OCI-LY7 (cell line): ENCODE measurements around the gene SLC39A3. TPM values are rescaled to one million over a fixed set of nuclear protein-coding genes. Genes with fewer than 3 reads are reported as not detected.

Experiments
- BruUV-seq: library from RNA; stranded (reverse); fragments of 400-500 nt; replicated peaks from 2 replicates; lab custom pipeline; 2021; lab: Mats Ljungman, UMichigan
- CTCF ChIA-PET: fragments of 300-600 bp; sonication (Branson Sonifier 250); formaldehyde crosslinking; loops from one replicate; lab custom pipeline; 2022; ENCODE audit warnings: antibody characterized with exemption; ENCODE audit not compliant: unreplicated experiment; lab: Charles Lee
- POLR2A ChIA-PET: fragments of 300-600 bp; sonication (Branson Sonifier 250); formaldehyde crosslinking; loops from one replicate; lab custom pipeline; 2022; ENCODE audit warnings: antibody characterized with exemption; lab: Charles Lee
- DNase-seq: peaks from one replicate; pipeline ENCODE4 v3.0.0-alpha.2; 2015; ENCODE audit warnings: low spot score
- H2AFZ ChIP-seq: fragments of 200-600 bp; sonication (generic), shearing (Covaris generic); 2 replicates; pipeline ENCODE4 v1.6.1; 2014; ENCODE audit warnings: mild to moderate bottlenecking, antibody characterized with exemption, low read length, moderate library complexity
- H3K27ac ChIP-seq: fragments of 200-600 bp; sonication (generic); 2 replicates; pipeline ENCODE4 v1.5.1; 2014; ENCODE audit warnings: mixed run types, low read depth, mild to moderate bottlenecking, moderate library complexity, low read length, inconsistent platforms; ENCODE audit not compliant: poor library complexity, severe bottlenecking
- H3K36me3 ChIP-seq: fragments of 200-600 bp; sonication (generic); 2 replicates; pipeline ENCODE4 v1.6.1; 2014; ENCODE audit warnings: mild to moderate bottlenecking, antibody characterized with exemption, low read length, moderate library complexity, mixed read lengths; ENCODE audit not compliant: insufficient read depth
- H3K4me1 ChIP-seq: fragments of 200-600 bp; sonication (generic); 2 replicates; pipeline ENCODE4 v1.5.1; 2014; ENCODE audit warnings: mild to moderate bottlenecking, low read length; ENCODE audit not compliant: insufficient read depth, poor library complexity, severe bottlenecking
- H3K4me2 ChIP-seq: fragments of 200-600 bp; sonication (generic); 2 replicates; pipeline ENCODE4 v1.6.1; 2014; ENCODE audit warnings: mild to moderate bottlenecking, low read length
- H3K4me3 ChIP-seq: fragments of 200-600 bp; sonication (generic); 2 replicates; pipeline ENCODE4 v1.5.1; 2014; ENCODE audit warnings: mild to moderate bottlenecking, low read depth, low read length; ENCODE audit not compliant: poor library complexity, severe bottlenecking
- H3K79me2 ChIP-seq: fragments of 200-600 bp; sonication (generic); 2 replicates; pipeline ENCODE4 v1.6.1; 2016; ENCODE audit warnings: low read depth, mild to moderate bottlenecking, low read length, moderate library complexity, mixed read lengths; ENCODE audit not compliant: insufficient read depth
- H3K9me2 ChIP-seq: fragments of 200-600 bp; sonication (generic); 2 replicates; pipeline ENCODE4 v1.6.1; 2016; ENCODE audit warnings: mild to moderate bottlenecking, low read length, mixed read lengths; ENCODE audit not compliant: insufficient read depth
- H3K9me3 ChIP-seq: fragments of 200-600 bp; sonication (generic); 2 replicates; pipeline ENCODE4 v1.6.1; 2014; ENCODE audit warnings: mild to moderate bottlenecking, mixed run types, low read length, mixed read lengths
- H4K20me1 ChIP-seq: fragments of 200-600 bp; sonication (generic); 2 replicates; pipeline ENCODE4 v1.6.1; 2014; ENCODE audit warnings: mild to moderate bottlenecking, antibody characterized with exemption, low read length, moderate library complexity, mixed read lengths; ENCODE audit not compliant: insufficient read depth
- EZH2phosphoT487 ChIP-seq: fragments of 200-600 bp; sonication (generic); IDR thresholded peaks from 2 replicates; pipeline ENCODE4 v1.6.1; 2018; ENCODE audit warnings: low read depth, borderline replicate concordance, mild to moderate bottlenecking, mixed run types, antibody characterized with exemption, low read length, moderate library complexity, mixed read lengths
- intact Hi-C: fragments of 100-400 bp; cut with micrococcal nuclease; formaldehyde crosslinking; loops from one replicate; pipeline ENCODE4 v1.10.0; 2022; ENCODE audit not compliant: unreplicated experiment
- total RNA-seq, 2 experiments: library from RNA; depleted of rRNA in 1 of 2; stranded (reverse); fragments of >200 nt in 1 of 2; shearing (Covaris generic) in 1 of 2; gene quantifications; 2 replicates each; pipeline ENCODE4 v1.2.3, GENCODE V29; 2014 to 2022
- TF ChIP-seq, protein P1 (sequence below): fragments of 200-600 bp; sonication (generic); conservative IDR thresholded peaks from 2 replicates; pipeline ENCODE4 v1.5.1; 2014; ENCODE audit warnings: mild to moderate bottlenecking, antibody characterized with exemption, low read length, moderate library complexity, mixed read lengths

The SLC39A3 gene
- total RNA-seq, 2 experiments from 2014 or later = 45.6 to 46.8 TPM

- Histone ChIP-seq H2AFZ (no peak overlapping the region), H3K36me3 (peaks cover 64% of the 10 kb centered on the region), H3K9me3 (no peaks in the 10 kb centered on the region), H3K4me2 (no peak overlapping the region), H4K20me1 (peaks cover 30% of the 10 kb centered on the region), H3K4me3 (no peak overlapping the region), H3K9me2 (no peaks in the 10 kb centered on the region), H3K27ac (no peak overlapping the region), H3K4me1 (peaks cover 43% of the 10 kb centered on the region), H3K79me2 (peaks cover 93% of the 10 kb centered on the region)
- ChIA-PET CTCF (no interaction called here), POLR2A (interaction anchor here (0.6 kb wide), 1 partner anchor 9 kb away, joined by 5 read pairs; no protein-coding TSS in a partner anchor)
- intact Hi-C loops = no loop called here
- no peak for DNase-seq
- no TSS peak for BruUV-seq
- no peak for TF ChIP-seq EZH2phosphoT487
- TF ChIP-seq, protein P1, sequence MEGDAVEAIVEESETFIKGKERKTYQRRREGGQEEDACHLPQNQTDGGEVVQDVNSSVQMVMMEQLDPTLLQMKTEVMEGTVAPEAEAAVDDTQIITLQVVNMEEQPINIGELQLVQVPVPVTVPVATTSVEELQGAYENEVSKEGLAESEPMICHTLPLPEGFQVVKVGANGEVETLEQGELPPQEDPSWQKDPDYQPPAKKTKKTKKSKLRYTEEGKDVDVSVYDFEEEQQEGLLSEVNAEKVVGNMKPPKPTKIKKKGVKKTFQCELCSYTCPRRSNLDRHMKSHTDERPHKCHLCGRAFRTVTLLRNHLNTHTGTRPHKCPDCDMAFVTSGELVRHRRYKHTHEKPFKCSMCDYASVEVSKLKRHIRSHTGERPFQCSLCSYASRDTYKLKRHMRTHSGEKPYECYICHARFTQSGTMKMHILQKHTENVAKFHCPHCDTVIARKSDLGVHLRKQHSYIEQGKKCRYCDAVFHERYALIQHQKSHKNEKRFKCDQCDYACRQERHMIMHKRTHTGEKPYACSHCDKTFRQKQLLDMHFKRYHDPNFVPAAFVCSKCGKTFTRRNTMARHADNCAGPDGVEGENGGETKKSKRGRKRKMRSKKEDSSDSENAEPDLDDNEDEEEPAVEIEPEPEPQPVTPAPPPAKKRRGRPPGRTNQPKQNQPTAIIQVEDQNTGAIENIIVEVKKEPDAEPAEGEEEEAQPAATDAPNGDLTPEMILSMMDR = no peak
Measured at GRCh38 chr19:2777952-2778683, 38.3 kb upstream of the SLC39A3 start.

DNA sequence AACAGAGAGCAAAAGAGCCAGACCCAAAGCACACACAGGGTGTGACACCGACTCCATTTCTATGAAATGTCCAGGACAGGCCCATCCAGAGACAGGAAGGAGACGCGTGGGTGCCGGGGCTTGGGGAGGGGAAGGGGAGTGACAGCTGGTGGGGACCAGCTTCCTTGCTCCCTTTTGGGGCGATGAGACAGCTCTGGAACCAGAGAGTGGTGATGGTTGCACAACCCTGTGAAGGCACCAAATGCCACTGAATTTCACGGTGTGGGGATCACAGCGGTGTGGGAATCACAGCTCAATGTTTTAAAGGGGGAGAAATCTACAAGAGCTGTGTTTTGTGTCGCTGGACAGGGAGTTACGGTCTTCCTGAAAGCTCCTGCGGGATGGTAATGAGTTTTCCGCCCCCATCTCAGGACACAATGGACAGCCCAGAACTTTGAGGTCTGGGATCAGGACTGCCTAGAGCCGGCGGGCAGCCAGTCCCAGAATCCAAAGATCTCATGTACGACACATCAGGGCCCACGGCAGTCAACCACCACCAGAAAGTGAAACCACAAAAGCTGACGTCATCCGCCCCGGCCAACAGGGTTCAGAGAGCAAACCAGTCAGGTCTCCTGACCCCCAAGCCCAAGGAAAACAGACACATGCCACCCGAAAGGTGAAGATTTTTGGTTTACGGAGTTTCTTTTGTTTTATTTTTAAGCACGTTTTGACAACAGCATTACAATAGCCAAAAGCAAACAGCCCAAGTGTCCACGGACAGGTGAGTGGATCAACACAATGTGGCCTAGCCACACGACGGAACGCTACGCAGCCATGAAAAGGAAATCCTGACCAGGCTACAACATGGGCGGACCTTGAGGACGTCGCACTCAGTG is 36.0 kb upstream of the SLC39A3 start:
- no peaks in the 10 kb centered on the region for H3K9me3 ChIP-seq
- H3K4me2 ChIP-seq = no peak overlapping the region
- H3K4me1 ChIP-seq = peaks cover 28% of the 10 kb centered on the region
- H3K79me2 ChIP-seq = peaks cover 92% of the 10 kb centered on the region
- no peak overlapping the region for H3K27ac ChIP-seq
- no peak overlapping the region for H2AFZ ChIP-seq
- POLR2A ChIA-PET = no interaction called here
- peaks cover 69% of the 10 kb centered on the region for H3K36me3 ChIP-seq
- H3K4me3 ChIP-seq = no peak overlapping the region
- peaks cover 18% of the 10 kb centered on the region for H4K20me1 ChIP-seq
- H3K9me2 ChIP-seq = no peaks in the 10 kb centered on the region
- no TSS peak for BruUV-seq
- CTCF ChIA-PET = no interaction called here
- intact Hi-C loops = no loop called here
- no peak for DNase-seq
- TF ChIP-seq, protein P1 = no peak
- TF ChIP-seq EZH2phosphoT487 = no peak
